Testis (tissue), 3 donors: ENCODE measurements around the gene PTPA. TPM values are rescaled to one million over a fixed set of nuclear protein-coding genes. Genes with fewer than 3 reads are reported as not detected.

Source experiments
- DNase-seq: peaks from one replicate; pipeline ENCODE4 v3.0.0-alpha.2; 2019
- H3K27ac ChIP-seq, 2 donors: fragments of 200-600 bp; sonication (generic); one replicate each; pipeline ENCODE4 v1.5.1; 2019
- H3K27me3 ChIP-seq: fragments of 200-600 bp; sonication (generic); one replicate; pipeline ENCODE4 v1.5.1; 2019
- H3K36me3 ChIP-seq: fragments of 200-600 bp; sonication (generic); one replicate; pipeline ENCODE4 v1.5.1; 2017; ENCODE audit warnings: low read depth; ENCODE audit errors: missing control alignments
- H3K4me1 ChIP-seq: fragments of 200-600 bp; sonication (generic); one replicate; pipeline ENCODE4 v1.5.1; 2019
- H3K4me3 ChIP-seq, 2 donors: fragments of 200-600 bp; sonication (generic); one replicate each; pipeline ENCODE4 v1.5.1; 2017 to 2019
- H3K9me3 ChIP-seq: fragments of 200-600 bp; sonication (generic); one replicate; pipeline ENCODE4 v1.5.1; 2017
- POLR2A ChIP-seq: fragments of 450-650 bp; IDR thresholded peaks from one replicate; pipeline ENCODE4 v1.6.1; 2017; ENCODE audit warnings: antibody characterized with exemption, mild to moderate bottlenecking, moderate library complexity
- WGBS, 2 donors: methylation state at CpG; one replicate each; pipeline ENCODE4 v1.1.5; 2018; 5-methylcytosine and 5-hydroxymethylcytosine counted together
- intact Hi-C: fragments of 100-400 bp; cut with DNase I; formaldehyde crosslinking; loops from one replicate; pipeline ENCODE4 v1.15.1; 2023; ENCODE audit warnings: low total_unique reads
- polyA plus RNA-seq: library from polyadenylated mRNA; stranded (reverse); fragments of 350-450 nt; fragmentation: Illumina TruSeq; extraction: RNeasy Lipid Tissue Mini Kit (QIAGEN cat#74804); gene quantifications from one replicate; pipeline ENCODE4 v1.2.3, GENCODE V29; 2014; ENCODE audit warnings: low read depth, low replicate concordance; ENCODE audit not compliant: insufficient read depth
- total RNA-seq, 2 donors: library from RNA; depleted of rRNA; stranded (reverse); fragments of >200 nt; gene quantifications; one replicate each; pipeline ENCODE4 v1.2.3, GENCODE V29; 2016
- TF ChIP-seq, protein P1 (sequence below), 3 experiments: fragments of 450-650 bp in 2 of 3; fragments of 200-600 bp in 1 of 3; sonication (generic) in 1 of 3; IDR thresholded peaks; one replicate each; pipeline ENCODE4 v1.5.1; 2016 to 2019; ENCODE audit warnings: antibody characterized with exemption in 3 of 3, mild to moderate bottlenecking in 2 of 3, moderate library complexity in 1 of 3

The PTPA gene
- total and polyA plus RNA-seq, 3 donors from 2014 or later: 163 to 268 (median 177) TPM

DNA sequence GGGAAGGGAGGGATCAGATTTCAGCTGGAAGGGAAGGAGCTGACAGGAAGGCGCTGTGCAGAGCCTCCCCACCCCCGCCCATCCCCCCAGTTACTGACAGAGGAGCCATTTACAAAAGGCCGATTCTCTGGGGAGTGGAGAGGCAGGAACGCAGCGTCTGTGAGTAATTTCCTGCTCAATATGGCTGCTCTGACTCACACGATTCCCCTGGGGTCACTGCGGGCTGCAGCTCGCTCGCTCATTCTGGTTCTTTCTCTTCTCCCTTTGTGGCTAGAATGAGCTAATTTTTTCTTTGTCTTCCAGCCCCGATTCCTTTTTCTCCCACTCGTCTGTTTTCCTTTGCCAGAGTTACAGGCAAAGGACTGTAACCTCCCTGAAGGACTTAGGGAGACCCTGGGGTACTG lies 28.8 kb downstream of the PTPA start:
- Histone ChIP-seq H3K27me3 (no peaks in the 10 kb centered on the region), H3K27ac (peak overlapping the region; percentile 96 to 98), H3K4me3 (peak overlapping the region in 1 of 2 donors; percentile 9), H3K36me3 (no peaks in the 10 kb centered on the region), H3K4me1 (peaks cover 71% of the 10 kb centered on the region), H3K9me3 (no peaks in the 10 kb centered on the region)
- 0% methylated on average over 10 to 11 of the region's 11 CpGs for WGBS, 2 donors
- peak; percentile 94 for DNase-seq
- intact Hi-C loops: loop anchor here (5.0 to 10.0 kb wide), 3 partner anchors 345 to 645 kb away; no protein-coding TSS in a partner anchor
- TF ChIP-seq POLR2A: no peak
- TF ChIP-seq, protein P1, sequence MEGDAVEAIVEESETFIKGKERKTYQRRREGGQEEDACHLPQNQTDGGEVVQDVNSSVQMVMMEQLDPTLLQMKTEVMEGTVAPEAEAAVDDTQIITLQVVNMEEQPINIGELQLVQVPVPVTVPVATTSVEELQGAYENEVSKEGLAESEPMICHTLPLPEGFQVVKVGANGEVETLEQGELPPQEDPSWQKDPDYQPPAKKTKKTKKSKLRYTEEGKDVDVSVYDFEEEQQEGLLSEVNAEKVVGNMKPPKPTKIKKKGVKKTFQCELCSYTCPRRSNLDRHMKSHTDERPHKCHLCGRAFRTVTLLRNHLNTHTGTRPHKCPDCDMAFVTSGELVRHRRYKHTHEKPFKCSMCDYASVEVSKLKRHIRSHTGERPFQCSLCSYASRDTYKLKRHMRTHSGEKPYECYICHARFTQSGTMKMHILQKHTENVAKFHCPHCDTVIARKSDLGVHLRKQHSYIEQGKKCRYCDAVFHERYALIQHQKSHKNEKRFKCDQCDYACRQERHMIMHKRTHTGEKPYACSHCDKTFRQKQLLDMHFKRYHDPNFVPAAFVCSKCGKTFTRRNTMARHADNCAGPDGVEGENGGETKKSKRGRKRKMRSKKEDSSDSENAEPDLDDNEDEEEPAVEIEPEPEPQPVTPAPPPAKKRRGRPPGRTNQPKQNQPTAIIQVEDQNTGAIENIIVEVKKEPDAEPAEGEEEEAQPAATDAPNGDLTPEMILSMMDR (IDR thresholded peaks at IDR 0.05): no peak

DNA sequence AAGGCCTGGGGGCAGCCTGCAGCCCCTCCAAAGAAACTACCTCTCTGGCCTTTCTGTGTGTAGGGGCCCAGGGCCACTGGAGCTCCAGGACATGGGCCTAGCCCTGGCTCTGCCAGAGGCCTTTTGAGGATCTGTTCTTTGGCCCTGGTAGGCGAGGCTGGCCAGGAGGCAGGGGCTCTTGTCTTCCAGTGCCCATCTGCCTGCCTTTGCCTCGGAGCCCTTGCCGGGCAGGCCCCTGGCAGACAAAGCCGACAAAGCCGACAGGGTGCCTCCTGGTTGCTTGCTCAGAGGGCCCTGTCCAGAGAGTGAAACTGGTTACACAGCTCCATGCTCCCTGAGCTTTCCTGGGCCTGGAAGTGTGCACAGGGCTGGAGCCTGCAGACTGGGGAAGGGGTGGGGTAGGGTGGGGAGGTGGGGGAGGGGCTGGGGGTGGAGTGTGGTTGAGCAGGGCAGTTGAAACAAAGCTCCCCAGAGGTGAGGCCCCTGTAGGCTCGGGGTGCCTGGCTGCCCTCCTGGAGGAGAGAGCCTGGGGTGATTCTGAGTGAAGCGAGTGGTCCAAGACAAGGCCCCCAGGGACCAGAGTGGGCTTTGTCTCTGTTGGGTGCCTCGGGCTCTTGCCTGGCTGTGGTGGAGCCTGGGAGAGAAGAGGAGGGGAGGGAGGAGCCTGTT lies 29.3 kb downstream of the PTPA start:
- Histone ChIP-seq H3K4me3 (peak overlapping the region in 1 of 2 donors; percentile 9), H3K27ac (peak overlapping the region; percentile 96 to 98), H3K9me3 (no peaks in the 10 kb centered on the region), H3K4me1 (peaks cover 76% of the 10 kb centered on the region), H3K27me3 (no peaks in the 10 kb centered on the region), H3K36me3 (no peaks in the 10 kb centered on the region)
- intact Hi-C loops: loop anchor here (10.0 kb wide), 1 partner anchor 344 kb away; no protein-coding TSS in a partner anchor
- WGBS, 2 donors: 17 to 31% methylated on average over 7 to 8 of the region's 8 CpGs
- DNase-seq: no peak
- TF ChIP-seq POLR2A: no peak
- TF ChIP-seq, protein P1 (IDR thresholded peaks at IDR 0.05): no peak

DNA sequence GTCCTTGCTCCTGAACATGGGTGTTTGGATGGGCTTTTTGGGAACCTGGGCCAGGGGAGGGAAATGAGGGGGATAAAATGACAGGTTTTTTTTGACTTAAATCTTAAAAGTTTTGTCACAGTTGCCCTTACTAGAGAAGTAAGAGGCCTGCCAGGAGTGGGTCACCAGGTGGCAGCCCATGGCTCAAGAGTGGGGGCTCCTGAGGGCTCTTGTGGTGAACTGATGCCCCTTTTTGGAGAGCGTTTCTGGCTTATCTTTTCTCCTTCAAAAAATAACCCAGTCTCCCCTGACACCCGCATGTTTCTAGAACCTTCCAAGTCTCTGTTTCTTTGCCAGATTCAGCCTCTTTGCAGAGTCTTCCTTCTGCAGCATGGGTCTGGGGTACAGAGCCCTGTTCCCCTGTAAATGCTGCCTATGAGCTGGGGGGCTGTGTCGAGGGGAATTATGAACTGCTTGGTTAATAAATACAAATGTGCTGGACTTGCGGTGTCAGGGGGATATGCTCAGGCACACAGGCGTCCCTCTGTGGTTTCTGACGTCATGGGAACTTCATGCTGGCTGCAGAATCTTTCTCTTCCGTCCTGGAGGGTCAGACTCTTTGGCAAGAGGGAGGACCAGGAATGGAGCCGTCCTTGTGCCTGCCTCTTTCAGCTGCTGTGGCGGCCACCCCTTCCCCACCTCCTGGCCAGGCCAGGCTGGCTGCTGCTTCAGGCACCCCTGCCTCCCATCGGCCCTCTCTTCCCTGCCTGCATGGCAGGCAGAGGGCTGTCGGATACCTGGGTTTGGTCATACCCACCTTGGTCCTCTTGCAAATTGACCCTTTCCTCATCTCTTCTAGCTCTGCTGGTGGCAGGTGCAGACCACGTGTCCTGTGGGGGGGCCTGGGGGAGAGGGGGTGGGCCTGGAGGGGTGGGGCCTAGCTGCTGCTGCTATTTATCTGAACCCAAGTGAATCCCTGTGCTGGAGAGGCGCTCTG lies 30.1 kb downstream of the PTPA start:
- no peaks in the 10 kb centered on the region for H3K27me3 ChIP-seq
- H3K9me3 ChIP-seq: no peaks in the 10 kb centered on the region
- no peaks in the 10 kb centered on the region for H3K36me3 ChIP-seq
- DNase-seq: peak; percentile 71
- WGBS, 2 donors: 25 to 40% methylated on average over 10 to 13 of the region's 13 CpGs
- peak overlapping the region; percentile 96 to 98 for H3K27ac ChIP-seq
- intact Hi-C loops: loop anchor here (10.0 kb wide), 1 partner anchor 343 kb away; no protein-coding TSS in a partner anchor
- TF ChIP-seq, protein P1 (IDR thresholded peaks at IDR 0.05): no peak
- H3K4me1 ChIP-seq: peaks cover 84% of the 10 kb centered on the region
- H3K4me3 ChIP-seq: peak overlapping the region in 1 of 2 donors; percentile 9

DNA sequence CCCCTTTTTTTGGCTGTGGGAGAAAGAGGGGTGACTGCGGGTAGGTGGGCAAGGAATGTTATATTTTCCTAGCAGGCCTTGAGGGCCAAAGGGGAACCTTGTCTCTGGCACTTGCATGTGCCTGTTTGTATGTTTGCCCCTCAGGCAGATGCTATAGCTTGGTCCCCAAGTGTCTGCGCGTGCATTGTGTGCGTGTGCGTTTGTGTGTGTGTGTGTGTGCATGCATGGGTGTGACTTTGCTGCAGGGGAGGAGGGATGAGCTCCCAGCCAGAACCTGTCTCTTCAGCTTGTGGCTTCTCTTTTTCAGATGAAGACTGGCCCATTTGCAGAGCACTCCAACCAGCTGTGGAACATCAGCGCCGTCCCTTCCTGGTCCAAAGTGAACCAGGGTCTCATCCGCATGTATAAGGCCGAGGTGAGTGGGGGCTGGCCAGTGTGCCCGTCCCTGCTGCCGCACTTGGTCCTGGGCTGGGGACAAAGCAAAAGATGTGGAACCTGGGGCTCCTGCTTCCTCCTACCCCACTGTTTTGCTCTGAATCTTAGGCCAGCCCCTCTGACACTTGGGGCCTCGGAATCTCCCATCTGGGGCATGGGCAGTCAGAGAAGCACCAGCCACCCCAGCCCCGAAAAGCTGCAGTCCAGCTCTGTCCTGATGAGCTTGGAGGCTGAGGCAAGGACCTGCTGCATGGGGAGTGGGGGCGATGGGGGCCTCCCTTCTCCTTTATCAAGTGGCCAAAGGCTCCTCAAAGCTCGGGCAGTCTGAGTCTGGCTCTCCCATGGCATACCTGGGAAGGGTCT lies 31.1 kb downstream of the PTPA start:
- H3K27me3 ChIP-seq: no peaks in the 10 kb centered on the region
- intact Hi-C loops: loop anchor here (10.0 kb wide), 1 partner anchor 342 kb away; no protein-coding TSS in a partner anchor
- no peaks in the 10 kb centered on the region for H3K9me3 ChIP-seq
- H3K27ac ChIP-seq: peak overlapping the region; percentile 96 to 98
- TF ChIP-seq POLR2A: no peak
- TF ChIP-seq, protein P1 (IDR thresholded peaks at IDR 0.05): no peak
- no peak overlapping the region for H3K4me3 ChIP-seq
- 63 to 76% methylated on average over 7 to 15 of the region's 15 CpGs for WGBS, 2 donors
- peaks cover 92% of the 10 kb centered on the region for H3K4me1 ChIP-seq
- no peaks in the 10 kb centered on the region for H3K36me3 ChIP-seq
- DNase-seq: no peak
